IPS DF 6.9 (cell line): Measurements from ENCODE around the gene TPM4.

Experiments used
- DNase-seq: peaks from one replicate; pipeline ENCODE4 v3.0.0-alpha.2; 2013; ENCODE audit warnings: low read depth, low spot score
- H3K27ac ChIP-seq: one replicate; pipeline ENCODE4 v1.5.1; 2013; ENCODE audit warnings: low read length, control low read depth
- H3K27me3 ChIP-seq: 2 replicates; pipeline ENCODE4 v1.6.1; 2013; ENCODE audit warnings: mild to moderate bottlenecking, low read length; ENCODE audit not compliant: control insufficient read depth, insufficient read depth
- H3K36me3 ChIP-seq: 2 replicates; pipeline ENCODE4 v1.6.1; 2013; ENCODE audit warnings: low read length; ENCODE audit not compliant: control insufficient read depth, insufficient read depth
- H3K4me1 ChIP-seq: 2 replicates; pipeline ENCODE4 v1.6.1; 2013; ENCODE audit warnings: low read length; ENCODE audit not compliant: control insufficient read depth, insufficient read depth
- H3K4me3 ChIP-seq: 2 replicates; pipeline ENCODE4 v1.5.1; 2013; ENCODE audit warnings: mild to moderate bottlenecking, low read length
- H3K9me3 ChIP-seq: 2 replicates; pipeline ENCODE4 v1.6.1; 2013; ENCODE audit warnings: low read length, inconsistent platforms; ENCODE audit not compliant: control insufficient read depth, insufficient read depth
- WGBS: extraction: QIAGEN DNeasy Blood & Tissue Kit; methylation state at CpG from one replicate; pipeline ENCODE4 v1.1.7; 2013; ENCODE audit warnings: mixed read lengths, missing lambda C conversion rate; ENCODE audit not compliant: insufficient read length, insufficient coverage; 5-methylcytosine and 5-hydroxymethylcytosine counted together

Gene TPM4

DNA sequence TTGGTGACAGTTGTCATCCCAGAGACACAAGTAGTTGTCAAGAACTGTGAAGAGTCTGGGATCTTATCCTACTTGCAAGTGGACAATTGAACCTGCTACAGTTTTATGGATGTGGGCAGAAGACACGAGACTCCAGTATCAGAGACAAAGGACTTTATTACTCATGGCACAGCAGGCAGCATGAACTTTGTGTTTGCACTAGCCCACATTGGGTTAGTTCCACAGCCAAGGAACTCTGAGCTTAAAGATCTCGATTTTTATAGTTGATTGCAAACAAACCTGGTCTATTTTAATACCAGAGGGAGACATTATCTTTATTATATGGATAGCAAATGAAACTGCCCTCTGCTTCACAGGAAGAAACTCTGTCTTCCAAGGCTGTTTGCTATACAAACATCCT, 16.0 kb upstream of the TPM4 start:
- WGBS, result no CpG with 5 or more reads among the region's 2 CpGs
- no peak overlapping the region for H3K27ac ChIP-seq

DNA sequence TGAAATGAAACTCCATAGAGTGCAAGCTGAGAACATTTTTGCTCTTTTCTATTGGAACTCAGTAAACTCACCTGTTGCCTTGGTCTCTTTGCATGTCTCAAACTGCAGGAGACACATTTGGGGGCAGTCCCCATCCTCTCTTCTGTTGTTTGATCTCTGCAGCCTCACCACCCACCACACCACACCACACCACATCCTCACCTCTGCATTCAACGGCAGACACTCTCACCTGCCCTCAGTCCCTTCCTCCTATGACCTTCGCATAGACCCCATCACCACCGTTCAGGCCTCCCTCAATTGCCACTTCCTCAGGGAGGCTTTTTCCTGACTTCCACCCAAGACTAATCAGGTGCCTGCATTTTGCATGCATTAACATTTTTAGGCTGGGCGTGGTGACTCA, 14.4 kb upstream of the TPM4 start:
- no CpG with 5 or more reads among the region's 4 CpGs for WGBS
- no peak for DNase-seq
- H3K9me3 ChIP-seq, result peaks cover 1% of the 10 kb centered on the region; the same call in 1 of the 2 replicates

More for the DNA sequence above, 16.0 kb upstream of the TPM4 start:
- Histone ChIP-seq H3K4me1 (no peaks in the 10 kb centered on the region), H3K36me3 (no peaks in the 10 kb centered on the region), H3K9me3 (peaks cover 1% of the 10 kb centered on the region; the same call in 1 of the 2 replicates), H3K27me3 (no peaks in the 10 kb centered on the region), H3K4me3 (no peak overlapping the region)
- no peak for DNase-seq

DNA sequence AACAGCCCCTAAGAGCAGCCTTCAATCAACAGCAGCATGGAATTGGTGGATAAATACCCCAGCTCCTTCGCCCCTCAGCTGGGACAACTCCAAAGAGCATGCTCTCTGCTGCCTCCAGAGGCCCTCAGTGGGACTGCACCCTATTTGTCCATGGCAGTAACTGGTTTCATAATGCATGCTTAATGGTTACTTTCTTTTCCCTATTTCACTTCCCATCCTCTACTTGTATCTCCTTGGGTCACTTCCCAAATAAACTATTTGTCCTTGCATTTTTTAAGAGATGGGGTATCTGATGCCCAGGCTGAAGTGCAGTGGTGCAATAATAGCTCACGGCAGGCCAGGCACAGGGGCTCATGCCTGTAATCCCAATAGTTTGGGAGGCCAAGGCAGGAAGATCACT, 13.5 kb upstream of the TPM4 start:
- no peak for DNase-seq
- no peaks in the 10 kb centered on the region for H3K27me3 ChIP-seq
- no peaks in the 10 kb centered on the region for H3K36me3 ChIP-seq
- H3K27ac ChIP-seq, result no peak overlapping the region
- H3K4me3 ChIP-seq, result no peak overlapping the region
- peaks cover 4% of the 10 kb centered on the region for H3K4me1 ChIP-seq
- no CpG with 5 or more reads among the region's 2 CpGs for WGBS
- no peaks in the 10 kb centered on the region for H3K9me3 ChIP-seq

More for the DNA sequence above, 14.4 kb upstream of the TPM4 start:
- H3K27me3 ChIP-seq, result no peaks in the 10 kb centered on the region
- H3K4me3 ChIP-seq, result no peak overlapping the region
- no peak overlapping the region for H3K27ac ChIP-seq
- no peaks in the 10 kb centered on the region for H3K36me3 ChIP-seq
- peaks cover 1% of the 10 kb centered on the region; the same call in 1 of the 2 replicates for H3K4me1 ChIP-seq

DNA sequence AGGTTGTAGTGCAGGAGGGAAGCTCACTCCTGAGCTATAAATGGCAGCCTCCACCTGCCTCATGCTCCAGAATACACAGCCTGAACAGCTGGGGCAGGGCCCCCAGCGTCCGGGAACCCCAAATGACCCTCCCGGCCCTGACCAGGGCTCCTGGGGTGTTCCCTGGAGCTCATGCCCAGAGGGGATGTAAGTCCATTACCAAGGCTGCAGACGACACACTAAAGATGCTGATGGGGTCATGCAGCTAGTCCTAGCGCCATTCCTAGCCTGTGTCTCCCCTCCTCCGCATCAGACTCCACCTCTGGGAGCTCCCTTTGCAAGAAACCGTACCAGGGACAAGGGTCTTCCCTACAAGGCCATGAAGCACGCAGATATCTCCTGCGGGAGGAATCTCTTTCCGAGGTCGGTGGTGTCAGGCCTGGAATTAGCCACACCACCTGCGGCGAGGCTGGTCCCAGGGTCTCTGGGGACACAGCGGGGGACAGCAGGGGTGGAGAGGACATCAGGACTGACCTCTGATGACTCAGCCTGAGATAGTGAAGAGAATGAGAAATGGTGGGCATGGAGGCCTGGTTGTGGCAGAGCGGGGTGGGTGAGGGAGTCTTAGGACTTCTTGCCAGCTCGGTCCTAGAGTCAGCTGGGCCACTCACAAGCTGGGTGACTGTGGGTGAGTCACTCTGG, 11.9 kb upstream of the TPM4 start:
- Histone ChIP-seq H3K36me3 (no peaks in the 10 kb centered on the region), H3K27me3 (no peaks in the 10 kb centered on the region), H3K27ac (no peak overlapping the region), H3K4me1 (peaks cover 4% of the 10 kb centered on the region), H3K9me3 (no peaks in the 10 kb centered on the region), H3K4me3 (no peak overlapping the region)
- WGBS, result no CpG with 5 or more reads among the region's 16 CpGs
- no peak for DNase-seq

DNA sequence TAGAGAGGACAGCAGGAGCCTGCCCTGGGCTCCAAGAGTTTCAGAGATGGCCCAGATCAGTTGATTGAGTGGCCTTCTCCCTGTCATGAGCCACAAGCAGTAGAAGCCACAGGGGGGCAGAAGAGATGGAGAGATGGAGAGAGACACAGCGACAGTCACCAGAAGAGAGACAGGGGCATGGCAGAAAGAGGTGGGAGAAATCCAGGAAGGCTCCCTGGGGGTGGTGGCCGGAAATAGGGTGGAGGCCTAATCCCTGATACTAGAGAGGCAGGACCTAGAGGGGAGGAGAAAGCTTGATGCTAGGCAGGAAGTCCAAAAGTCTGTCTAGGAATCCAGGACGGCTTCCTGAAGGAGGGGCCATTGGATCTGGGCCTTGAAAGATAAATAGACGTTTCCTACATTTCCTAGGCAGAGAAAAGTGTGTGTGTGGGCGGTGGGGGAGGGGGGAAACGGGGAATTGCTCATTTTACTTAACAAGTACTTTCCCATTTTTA, 9.6 kb upstream of the TPM4 start:
- Histone ChIP-seq H3K4me3 (no peak overlapping the region), H3K36me3 (no peaks in the 10 kb centered on the region), H3K27me3 (no peaks in the 10 kb centered on the region), H3K27ac (no peak overlapping the region), H3K4me1 (peaks cover 4% of the 10 kb centered on the region), H3K9me3 (no peaks in the 10 kb centered on the region)
- WGBS, result no CpG with 5 or more reads among the region's 6 CpGs
- no peak for DNase-seq

DNA sequence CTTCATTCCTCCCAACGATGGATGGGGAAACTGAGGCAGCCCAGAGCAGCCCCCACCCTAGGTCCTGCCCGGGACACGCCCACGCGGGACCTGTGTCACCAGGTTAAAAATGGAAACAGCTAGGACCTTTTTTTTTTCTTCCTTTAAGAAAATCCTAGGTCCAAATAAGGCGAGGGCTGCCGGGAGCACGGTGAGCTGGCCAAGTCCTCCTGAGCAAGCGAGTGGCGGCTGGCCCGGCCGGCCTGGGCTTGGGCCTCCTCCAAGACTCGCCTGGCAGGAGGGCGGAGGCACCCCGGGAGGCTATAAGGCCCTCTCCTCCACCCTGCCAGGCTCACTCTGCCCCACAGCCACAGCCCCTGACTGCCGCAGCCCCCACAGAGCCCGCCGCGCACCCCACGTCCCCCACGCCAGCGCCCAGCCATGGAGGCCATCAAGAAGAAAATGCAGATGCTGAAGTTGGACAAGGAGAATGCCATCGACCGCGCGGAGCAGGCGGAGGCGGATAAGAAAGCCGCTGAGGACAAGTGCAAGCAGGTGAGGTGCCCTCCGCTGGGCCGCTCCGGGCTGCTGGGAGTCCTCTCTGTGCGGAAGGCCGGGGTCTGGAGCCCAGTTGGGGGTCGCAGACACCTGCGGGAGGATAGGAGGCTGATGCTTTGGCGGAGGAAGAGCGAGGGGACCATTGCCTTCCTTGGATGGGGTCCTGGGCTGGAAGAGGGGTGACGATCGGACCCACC, 8.9 kb upstream of the TPM4 start:
- WGBS, result no CpG with 5 or more reads among the region's 40 CpGs
- Histone ChIP-seq H3K36me3 (no peaks in the 10 kb centered on the region), H3K9me3 (no peaks in the 10 kb centered on the region), H3K4me3 (no peak overlapping the region; the same call in 1 of the 2 replicates), H3K27ac (no peak overlapping the region), H3K4me1 (peaks cover 4% of the 10 kb centered on the region), H3K27me3 (no peaks in the 10 kb centered on the region)
- DNase-seq, result no peak

DNA sequence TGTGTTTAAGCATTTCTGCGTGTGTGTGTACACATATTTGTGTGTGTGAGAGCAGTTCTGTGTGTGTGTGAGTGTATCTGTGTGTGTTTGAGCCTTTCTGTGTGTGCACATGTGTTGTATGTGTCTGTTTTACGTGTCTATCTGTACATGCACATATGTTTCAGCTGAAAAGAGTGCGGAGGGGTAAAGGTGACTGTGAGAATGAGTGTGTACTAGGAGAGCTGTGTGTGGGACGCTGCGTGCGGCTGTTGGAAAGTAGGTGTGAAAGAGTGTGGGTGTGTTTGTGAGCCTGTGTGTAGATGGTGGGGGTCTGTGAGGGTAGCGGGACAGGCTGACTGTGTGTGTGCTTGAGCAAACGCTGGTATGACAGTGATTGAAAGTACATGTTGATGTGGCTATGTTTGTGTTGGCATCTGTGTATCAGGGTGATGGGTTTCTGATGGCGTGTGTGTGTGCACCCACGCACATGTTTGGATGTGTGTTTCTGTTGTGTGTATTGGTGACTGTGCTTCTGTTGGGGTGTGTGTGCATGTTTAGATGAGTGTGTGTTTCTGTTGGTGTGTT, 7.5 kb upstream of the TPM4 start:
- 100% methylated on average over 4 of the region's 10 CpGs for WGBS
- Histone ChIP-seq H3K36me3 (no peaks in the 10 kb centered on the region), H3K4me1 (peaks cover 4% of the 10 kb centered on the region), H3K4me3 (no peak overlapping the region), H3K9me3 (no peaks in the 10 kb centered on the region), H3K27ac (no peak overlapping the region), H3K27me3 (no peaks in the 10 kb centered on the region)
- no peak for DNase-seq

DNA sequence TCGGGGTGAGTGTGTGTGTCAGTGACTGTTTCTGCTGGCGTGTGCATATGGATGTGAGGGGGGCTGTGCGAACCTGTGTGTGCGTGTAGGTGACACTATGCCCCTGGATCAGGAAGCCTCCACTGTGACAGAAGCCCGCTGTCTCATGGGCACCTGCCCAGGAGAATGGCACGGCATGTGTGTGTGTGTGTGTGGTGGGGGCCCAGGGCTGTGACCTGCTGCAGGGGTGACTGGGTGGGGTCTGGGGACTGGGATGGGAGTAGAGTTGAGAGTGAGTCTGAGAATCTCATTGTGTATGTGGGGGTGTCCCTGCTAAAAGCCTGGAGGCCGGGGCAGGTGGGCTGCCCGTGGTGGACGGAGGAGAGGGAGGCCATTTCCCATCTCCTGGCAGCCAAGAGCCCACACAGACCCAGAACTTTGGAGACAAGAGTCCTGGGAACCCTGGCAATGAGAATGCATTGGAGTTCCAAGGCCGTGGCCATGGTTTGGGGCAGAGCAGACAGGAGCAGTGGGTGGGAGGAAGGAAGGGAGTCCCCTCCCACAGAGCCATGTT, 6.4 kb upstream of the TPM4 start:
- 100% methylated on average over 1 of the region's 10 CpGs for WGBS
- Histone ChIP-seq H3K27me3 (no peaks in the 10 kb centered on the region), H3K9me3 (no peaks in the 10 kb centered on the region), H3K4me3 (no peak overlapping the region), H3K27ac (no peak overlapping the region), H3K36me3 (no peaks in the 10 kb centered on the region), H3K4me1 (peaks cover 4% of the 10 kb centered on the region)
- DNase-seq, result no peak

DNA sequence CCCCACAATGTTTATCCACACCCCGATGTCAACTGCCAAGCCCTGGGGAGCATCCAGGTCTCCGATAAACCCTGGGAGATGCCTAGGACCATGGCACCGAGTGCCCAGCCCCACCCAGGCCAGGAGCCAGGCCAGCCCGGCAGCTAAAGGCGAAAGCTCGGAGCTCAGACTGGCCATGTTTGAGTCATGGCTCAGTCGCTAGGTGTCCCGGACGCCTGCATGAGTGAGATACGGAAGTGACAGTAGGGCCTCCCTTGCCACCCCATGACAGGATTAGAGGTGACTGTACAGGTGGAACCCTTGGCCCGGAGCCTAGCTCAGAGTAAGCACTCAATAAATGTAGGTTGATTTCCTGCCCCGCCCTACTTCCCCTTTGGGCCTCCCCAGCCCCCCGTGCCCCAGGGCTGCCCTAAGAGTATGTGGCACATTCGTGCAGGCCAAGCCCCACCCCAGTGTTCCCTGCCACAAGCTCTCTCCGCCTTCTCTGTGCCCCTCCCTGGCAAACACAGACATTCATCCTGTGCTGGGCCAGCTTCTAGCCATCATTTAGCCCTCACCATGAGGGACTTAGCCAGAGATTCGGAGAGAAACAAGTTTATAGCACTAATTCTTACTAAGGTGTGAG, 5.8 kb upstream of the TPM4 start:
- H3K9me3 ChIP-seq, result no peaks in the 10 kb centered on the region
- no peaks in the 10 kb centered on the region for H3K36me3 ChIP-seq
- no peaks in the 10 kb centered on the region for H3K27me3 ChIP-seq
- no CpG with 5 or more reads among the region's 16 CpGs for WGBS
- H3K4me1 ChIP-seq, result peaks cover 4% of the 10 kb centered on the region
- no peak overlapping the region for H3K27ac ChIP-seq
- DNase-seq, result no peak
- H3K4me3 ChIP-seq, result no peak overlapping the region

DNA sequence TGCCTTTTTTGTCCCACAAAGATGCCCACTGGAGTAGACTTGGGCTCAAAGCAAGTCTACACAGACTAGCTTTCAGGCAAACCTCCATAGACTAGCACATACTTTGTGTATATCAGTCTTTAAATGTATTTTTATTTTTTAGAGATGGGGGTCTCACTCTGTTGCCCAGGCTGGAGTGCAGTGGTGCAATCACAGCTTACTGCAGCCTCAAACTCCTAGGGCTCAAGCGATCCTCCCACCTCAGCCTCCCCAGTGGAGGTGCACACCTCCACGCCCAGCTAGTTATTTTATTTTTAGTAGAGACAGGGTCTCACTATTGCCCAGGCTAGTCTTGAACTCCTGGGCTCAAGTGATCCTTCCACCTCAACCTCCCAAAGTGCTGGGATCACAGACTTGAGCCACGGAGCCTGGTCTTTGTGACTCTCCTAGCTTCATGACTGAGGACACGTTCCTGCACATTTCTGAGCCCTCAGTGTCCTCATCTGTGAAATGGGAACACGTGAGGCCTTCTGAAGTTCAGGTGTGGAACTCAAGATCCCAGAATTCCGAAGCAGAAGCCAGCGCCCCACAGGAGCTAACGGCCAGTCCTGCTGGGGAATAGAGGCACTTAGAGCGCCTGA, 5.1 kb upstream of the TPM4 start:
- Histone ChIP-seq H3K9me3 (no peaks in the 10 kb centered on the region), H3K36me3 (no peaks in the 10 kb centered on the region), H3K27ac (no peak overlapping the region), H3K27me3 (no peaks in the 10 kb centered on the region), H3K4me3 (no peak overlapping the region), H3K4me1 (peaks cover 3% of the 10 kb centered on the region)
- WGBS, result no CpG with 5 or more reads among the region's 9 CpGs
- DNase-seq, result no peak
